Lower leg skin (tissue), 3 donors: ENCODE measurements around the gene FFAR2.

Experiments
- POLR2A ChIP-seq, 2 donors: fragments of 450-650 bp; IDR thresholded peaks; one replicate each; pipeline ENCODE4 v1.6.1; 2016 to 2017; ENCODE audit warnings: antibody characterized with exemption in 2 of 2, mild to moderate bottlenecking in 1 of 2, moderate library complexity in 1 of 2
- TF ChIP-seq, protein P1 (sequence below), 3 donors: fragments of 450-650 bp; IDR thresholded peaks; one replicate each; pipeline ENCODE4 v1.5.1; 2016; ENCODE audit warnings: antibody characterized with exemption in 3 of 3, mild to moderate bottlenecking in 3 of 3, moderate library complexity in 2 of 3

DNA sequence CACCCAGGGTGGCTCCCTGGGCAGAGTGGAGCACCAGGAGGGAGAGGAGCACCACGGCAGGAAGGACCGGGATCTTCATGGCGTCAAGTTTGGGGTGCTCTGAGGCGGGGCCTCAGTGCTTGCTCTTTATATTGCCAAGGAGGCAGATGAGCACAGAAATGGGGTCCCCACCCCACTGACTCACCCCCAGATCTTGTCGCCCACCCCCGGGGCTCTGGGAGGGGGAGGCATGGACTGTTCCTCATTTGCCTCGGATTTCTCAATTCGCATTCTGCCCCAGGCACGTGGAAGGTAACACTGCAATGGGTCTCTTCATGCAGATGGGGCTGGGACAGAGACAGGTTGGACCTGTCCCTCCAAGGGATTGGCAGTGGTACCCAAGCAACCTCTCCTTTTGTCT lies 42.3 kb downstream of the FFAR2 start, which contains the start of gene KRTDAP:
- TF ChIP-seq, protein P1, sequence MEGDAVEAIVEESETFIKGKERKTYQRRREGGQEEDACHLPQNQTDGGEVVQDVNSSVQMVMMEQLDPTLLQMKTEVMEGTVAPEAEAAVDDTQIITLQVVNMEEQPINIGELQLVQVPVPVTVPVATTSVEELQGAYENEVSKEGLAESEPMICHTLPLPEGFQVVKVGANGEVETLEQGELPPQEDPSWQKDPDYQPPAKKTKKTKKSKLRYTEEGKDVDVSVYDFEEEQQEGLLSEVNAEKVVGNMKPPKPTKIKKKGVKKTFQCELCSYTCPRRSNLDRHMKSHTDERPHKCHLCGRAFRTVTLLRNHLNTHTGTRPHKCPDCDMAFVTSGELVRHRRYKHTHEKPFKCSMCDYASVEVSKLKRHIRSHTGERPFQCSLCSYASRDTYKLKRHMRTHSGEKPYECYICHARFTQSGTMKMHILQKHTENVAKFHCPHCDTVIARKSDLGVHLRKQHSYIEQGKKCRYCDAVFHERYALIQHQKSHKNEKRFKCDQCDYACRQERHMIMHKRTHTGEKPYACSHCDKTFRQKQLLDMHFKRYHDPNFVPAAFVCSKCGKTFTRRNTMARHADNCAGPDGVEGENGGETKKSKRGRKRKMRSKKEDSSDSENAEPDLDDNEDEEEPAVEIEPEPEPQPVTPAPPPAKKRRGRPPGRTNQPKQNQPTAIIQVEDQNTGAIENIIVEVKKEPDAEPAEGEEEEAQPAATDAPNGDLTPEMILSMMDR (IDR thresholded peaks at IDR 0.05): no peak
- TF ChIP-seq POLR2A (IDR thresholded peaks at IDR 0.05): no peak
